ENCODE measurements around the gene TPPP3.
"Not testable (repeated sequence)": the region's sequence is repeated elsewhere in the genome, so short reads cannot be mapped to it uniquely, and the experiment has no call there.

Gene TPPP3

GRCh38 chr16:67388591-67388990 lies 4.7 kb downstream of the TPPP3 start:
- DNase-seq: no peak

- DNase-seq: no peak
These were observed 5.1 kb downstream of the TPPP3 start for GRCh38 chr16:67388191-67388590.

GRCh38 chr16:67387479-67388079 lies 5.7 kb downstream of the TPPP3 start:
- DNase-seq: no peak

- DNase-seq: no peak
These were observed 6.3 kb downstream of the TPPP3 start for GRCh38 chr16:67386861-67387455.

- DNase-seq: no peak
These were observed 8.4 kb downstream of the TPPP3 start for GRCh38 chr16:67384778-67385510.

GRCh38 chr16:67383284-67383683 lies 10.0 kb downstream of the TPPP3 start:
- DNase-seq: no peak

GRCh38 chr16:67378642-67379041 lies 14.7 kb downstream of the TPPP3 start:
- DNase-seq: no peak

- not testable (repeated sequence) for DNase-seq
These were observed 17.3 kb downstream of the TPPP3 start for GRCh38 chr16:67376012-67376411.

- no peak for DNase-seq
These were observed 20.6 kb downstream of the TPPP3 start for GRCh38 chr16:67372664-67373063.

- DNase-seq: no peak
These were observed 22.6 kb downstream of the TPPP3 start for GRCh38 chr16:67370661-67371060.

GRCh38 chr16:67364600-67365235 lies 28.6 kb downstream of the TPPP3 start:
- no peak for DNase-seq

GRCh38 chr16:67361038-67361437 lies 32.3 kb downstream of the TPPP3 start:
- no peak for DNase-seq

- DNase-seq: not testable (repeated sequence)
These were observed 33.6 kb downstream of the TPPP3 start for GRCh38 chr16:67359540-67360269.

GRCh38 chr16:67357561-67357960 lies 35.7 kb downstream of the TPPP3 start:
- no peak for DNase-seq

GRCh38 chr16:67356396-67356795 lies 36.9 kb downstream of the TPPP3 start:
- no peak for DNase-seq

- DNase-seq: not testable (repeated sequence)
These were observed 40.8 kb downstream of the TPPP3 start for GRCh38 chr16:67352463-67352862.

- DNase-seq: no peak
These were observed 43.0 kb downstream of the TPPP3 start for GRCh38 chr16:67350324-67350723.

GRCh38 chr16:67349172-67349571 lies 44.1 kb downstream of the TPPP3 start:
- DNase-seq: no peak

- DNase-seq: no peak
These were observed 47.0 kb downstream of the TPPP3 start for GRCh38 chr16:67346341-67346740.

- no peak for DNase-seq
These were observed 47.9 kb downstream of the TPPP3 start for GRCh38 chr16:67345401-67345800.

GRCh38 chr16:67342616-67343015 lies 50.7 kb downstream of the TPPP3 start:
- DNase-seq: no peak

GRCh38 chr16:67341250-67341649 lies 52.0 kb downstream of the TPPP3 start:
- no peak for DNase-seq
